ENCODE data around the gene ZNRF3. TPM values are rescaled to one million over a fixed set of nuclear protein-coding genes. Genes with fewer than 3 reads are reported as not detected.

The ZNRF3 gene
- polyA plus RNA-seq, 1 donor from 2014 or later = 2.9 TPM

GRCh38 chr22:29056472-29056871 is 173.1 kb downstream of the ZNRF3 start:
- Histone ChIP-seq H2AFZ (ENCODE audit: low read depth, low read length) (no peak overlapping the region), H4K20me1 (ENCODE audit: insufficient read depth) (no peaks in the 10 kb centered on the region), H3K4me2 (ENCODE audit: low read length) (no peak overlapping the region), H3K9me2 (ENCODE audit: insufficient read depth, low read length) (no peaks in the 10 kb centered on the region), H3K27ac (ENCODE audit: low read length) (no peak overlapping the region), H3K79me2 (replicated peaks; ENCODE audit: insufficient read depth, low read length) (no peaks in the 10 kb centered on the region), H3K36me3 (ENCODE audit: insufficient read depth, low read length) (no peaks in the 10 kb centered on the region), H3K9me3 (ENCODE audit: low read length) (no peaks in the 10 kb centered on the region), H3F3A (ENCODE audit: insufficient read depth, low read length, poor library complexity, severe bottlenecking) (no peaks in the 10 kb centered on the region), H3K27me3 (ENCODE audit: insufficient read depth, low read depth, low read length) (no peaks in the 10 kb centered on the region), H3K9ac (ENCODE audit: low read length) (no peak overlapping the region), H3K4me3 (ENCODE audit: low read length) (no peak overlapping the region)
- TF ChIP-seq CTCF (IDR thresholded peaks at IDR 0.05; ENCODE audit: poor library complexity, severe bottlenecking) (no peak), TAF1 (IDR thresholded peaks at IDR 0.05; ENCODE audit: low read depth) (no peak)
- TF ChIP-seq, protein P1, sequence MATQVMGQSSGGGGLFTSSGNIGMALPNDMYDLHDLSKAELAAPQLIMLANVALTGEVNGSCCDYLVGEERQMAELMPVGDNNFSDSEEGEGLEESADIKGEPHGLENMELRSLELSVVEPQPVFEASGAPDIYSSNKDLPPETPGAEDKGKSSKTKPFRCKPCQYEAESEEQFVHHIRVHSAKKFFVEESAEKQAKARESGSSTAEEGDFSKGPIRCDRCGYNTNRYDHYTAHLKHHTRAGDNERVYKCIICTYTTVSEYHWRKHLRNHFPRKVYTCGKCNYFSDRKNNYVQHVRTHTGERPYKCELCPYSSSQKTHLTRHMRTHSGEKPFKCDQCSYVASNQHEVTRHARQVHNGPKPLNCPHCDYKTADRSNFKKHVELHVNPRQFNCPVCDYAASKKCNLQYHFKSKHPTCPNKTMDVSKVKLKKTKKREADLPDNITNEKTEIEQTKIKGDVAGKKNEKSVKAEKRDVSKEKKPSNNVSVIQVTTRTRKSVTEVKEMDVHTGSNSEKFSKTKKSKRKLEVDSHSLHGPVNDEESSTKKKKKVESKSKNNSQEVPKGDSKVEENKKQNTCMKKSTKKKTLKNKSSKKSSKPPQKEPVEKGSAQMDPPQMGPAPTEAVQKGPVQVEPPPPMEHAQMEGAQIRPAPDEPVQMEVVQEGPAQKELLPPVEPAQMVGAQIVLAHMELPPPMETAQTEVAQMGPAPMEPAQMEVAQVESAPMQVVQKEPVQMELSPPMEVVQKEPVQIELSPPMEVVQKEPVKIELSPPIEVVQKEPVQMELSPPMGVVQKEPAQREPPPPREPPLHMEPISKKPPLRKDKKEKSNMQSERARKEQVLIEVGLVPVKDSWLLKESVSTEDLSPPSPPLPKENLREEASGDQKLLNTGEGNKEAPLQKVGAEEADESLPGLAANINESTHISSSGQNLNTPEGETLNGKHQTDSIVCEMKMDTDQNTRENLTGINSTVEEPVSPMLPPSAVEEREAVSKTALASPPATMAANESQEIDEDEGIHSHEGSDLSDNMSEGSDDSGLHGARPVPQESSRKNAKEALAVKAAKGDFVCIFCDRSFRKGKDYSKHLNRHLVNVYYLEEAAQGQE (IDR thresholded peaks at IDR 0.05; ENCODE audit: borderline replicate concordance) = no peak

- no peaks in the 10 kb centered on the region for H3K27me3 ChIP-seq (ENCODE audit: insufficient read depth, low read depth, low read length)
- no peak overlapping the region for H3K27ac ChIP-seq (ENCODE audit: low read length)
- no peak overlapping the region for H3K4me3 ChIP-seq (ENCODE audit: low read length)
- H3K79me2 ChIP-seq (replicated peaks; ENCODE audit: insufficient read depth, low read length) = no peaks in the 10 kb centered on the region
- H4K20me1 ChIP-seq (ENCODE audit: insufficient read depth) = no peaks in the 10 kb centered on the region
- no peaks in the 10 kb centered on the region for H3K9me2 ChIP-seq (ENCODE audit: insufficient read depth, low read length)
- no peak for TF ChIP-seq TAF1 (IDR thresholded peaks at IDR 0.05; ENCODE audit: low read depth)
- no peak for TF ChIP-seq RAD21 (conservative IDR thresholded peaks at IDR 0.05)
- TF ChIP-seq MXI1 (conservative IDR thresholded peaks at IDR 0.05; ENCODE audit: poor library complexity, severe bottlenecking) = no peak
- no peak for TF ChIP-seq EZH2 (IDR thresholded peaks at IDR 0.05; ENCODE audit: borderline replicate concordance, insufficient read depth, low read length, poor library complexity, severe bottlenecking)
- TF ChIP-seq CTCF (IDR thresholded peaks at IDR 0.05; ENCODE audit: poor library complexity, severe bottlenecking) = no peak
- no peak for TF ChIP-seq POLR2AphosphoS5 (IDR thresholded peaks at IDR 0.05)
- TF ChIP-seq, protein P1 (IDR thresholded peaks at IDR 0.05; ENCODE audit: borderline replicate concordance) = no peak
- no peak for TF ChIP-seq SMC3 (conservative IDR thresholded peaks at IDR 0.05; ENCODE audit: poor library complexity)
- TF ChIP-seq EP300 (conservative IDR thresholded peaks at IDR 0.05; ENCODE audit: poor library complexity, severe bottlenecking) = no peak
- no peaks in the 10 kb centered on the region for H3K36me3 ChIP-seq (ENCODE audit: insufficient read depth, low read length)
- H2AFZ ChIP-seq (ENCODE audit: low read depth, low read length) = no peak overlapping the region
- H3K4me2 ChIP-seq (ENCODE audit: low read length) = no peak overlapping the region
- no peaks in the 10 kb centered on the region for H3K9me3 ChIP-seq (ENCODE audit: low read length)
- H3F3A ChIP-seq (ENCODE audit: insufficient read depth, low read length, poor library complexity, severe bottlenecking) = no peaks in the 10 kb centered on the region
- H3K9ac ChIP-seq (ENCODE audit: low read length) = no peak overlapping the region
Observed at GRCh38 chr22:29060251-29060869, 177.0 kb downstream of the ZNRF3 start.
